Inflammatory macrophage treated with lipopolysaccharide for 1 hour (primary cell): ENCODE results near the gene HOXD12.
A peak's percentile ranks its signal among the peaks of the same experiment; 100 is the strongest.

Source experiments
- DNase-seq, 2 donors: peaks; one replicate each; pipeline ENCODE4 v3.0.0-alpha.2; 2020 to 2022

The HOXD12 gene

DNA sequence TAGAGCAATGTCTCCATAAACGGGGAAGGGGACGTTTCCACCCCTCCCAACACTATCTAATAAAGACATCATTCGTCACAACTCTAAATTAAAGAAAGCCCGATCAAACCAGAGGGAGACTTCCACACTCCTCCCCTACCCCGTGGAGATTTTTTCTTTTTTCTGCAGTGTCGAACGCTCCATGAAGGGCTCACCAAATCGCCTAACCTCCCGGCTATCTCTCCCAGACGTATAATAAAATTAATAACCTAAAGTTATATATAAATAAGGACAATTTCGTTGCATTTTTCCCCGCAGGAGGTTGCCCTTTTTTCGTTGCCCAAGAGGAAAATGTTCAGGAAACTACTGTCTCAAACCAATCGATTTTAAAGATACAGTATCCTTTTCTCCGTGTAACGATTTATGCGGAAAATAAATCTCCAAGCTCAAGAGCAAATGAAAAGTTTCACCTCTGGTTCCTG is 18.2 kb upstream of the HOXD12 start:
- no peak for DNase-seq

DNA sequence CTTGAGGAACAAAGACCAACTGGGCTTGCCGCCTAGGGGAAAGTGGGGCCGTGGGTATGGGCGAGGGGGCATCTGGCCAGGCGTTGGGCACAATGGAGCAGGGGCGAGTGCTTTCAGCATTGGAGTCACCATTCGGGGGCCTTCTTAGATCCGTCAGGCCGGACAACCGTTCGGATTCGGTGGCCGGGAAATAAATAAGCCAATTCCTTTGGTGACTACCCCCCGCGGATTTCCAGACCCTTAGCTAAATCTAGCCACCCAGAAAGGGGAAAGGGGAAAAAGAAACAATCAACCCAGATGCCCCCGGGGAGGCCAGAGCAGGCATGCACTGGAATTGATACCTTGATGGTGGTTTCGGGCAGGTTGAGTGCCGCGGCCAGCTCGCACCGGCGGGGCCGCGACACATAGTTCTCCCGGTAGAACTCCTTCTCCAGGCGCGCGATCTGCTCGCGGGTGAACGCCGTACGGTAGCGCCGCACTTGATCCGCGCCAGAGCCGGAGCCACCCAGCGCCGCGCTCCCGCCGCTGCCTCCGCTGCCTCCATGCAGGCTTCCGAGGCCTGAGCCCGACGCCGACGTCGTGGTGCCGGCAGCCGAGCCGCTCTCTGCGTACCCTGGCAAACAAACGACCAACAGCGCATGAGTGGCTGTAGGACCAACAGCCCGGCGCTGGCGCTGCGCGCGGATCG is 17.6 kb upstream of the HOXD12 start:
- no peak for DNase-seq

GRCh38 chr2:176082525-176082823 is 17.1 kb upstream of the HOXD12 start:
- no peak for DNase-seq

DNA sequence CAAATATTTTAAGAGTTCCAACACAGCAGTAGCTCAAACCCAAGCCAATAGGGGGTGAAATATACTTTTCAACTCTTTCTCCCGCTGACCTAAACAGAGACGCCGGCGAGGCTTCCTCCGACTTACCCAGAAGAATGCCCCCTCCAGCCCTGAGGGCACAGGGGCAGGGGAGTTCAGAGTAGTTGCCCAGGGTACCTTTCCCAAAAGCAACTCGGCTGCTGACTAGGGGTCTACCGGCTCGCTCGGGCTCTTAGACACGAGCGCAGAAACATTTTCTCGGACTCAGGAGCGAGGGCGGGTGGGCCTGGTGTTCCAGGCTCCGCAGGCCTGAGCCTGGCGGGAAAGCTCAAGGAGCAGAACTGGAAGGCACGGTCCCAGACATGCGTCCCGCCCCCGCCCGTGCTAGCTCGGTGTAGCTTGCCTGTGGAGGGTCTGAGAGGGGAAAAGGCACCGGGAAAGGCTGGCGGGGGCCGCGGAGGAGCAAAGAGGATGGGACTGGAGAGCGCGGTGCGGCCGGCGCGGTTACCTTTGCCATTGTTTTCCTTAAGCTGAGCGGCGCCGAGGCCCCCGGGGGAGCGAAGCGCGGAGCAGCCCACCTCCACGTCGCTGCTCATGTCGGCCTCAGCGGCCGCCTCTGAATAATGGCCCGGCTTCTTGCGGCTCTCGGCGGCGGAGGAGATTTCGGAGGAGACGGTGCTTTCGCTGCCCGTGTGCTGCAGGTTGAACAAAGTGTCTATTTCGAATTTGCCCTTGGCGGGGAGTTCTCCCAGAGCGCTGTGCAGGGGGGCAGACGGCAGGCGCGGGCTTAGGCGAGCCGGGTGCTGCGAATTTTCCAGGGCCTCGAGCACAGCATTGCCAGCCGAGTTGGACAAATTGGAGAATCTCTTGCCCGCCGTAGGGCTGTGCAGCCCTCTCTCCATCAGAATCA is 16.5 kb upstream of the HOXD12 start:
- DNase-seq, result no peak

GRCh38 chr2:176083796-176084261 is 15.8 kb upstream of the HOXD12 start, which contains the start of gene EVX2:
Gene EVX2, minus strand, starts transcription at chr2:176083962. Its CDS starts 186 bp downstream, at chr2:176083776.
- no peak for DNase-seq

GRCh38 chr2:176084611-176085119 is 14.9 kb upstream of the HOXD12 start:
- no peak for DNase-seq

DNA sequence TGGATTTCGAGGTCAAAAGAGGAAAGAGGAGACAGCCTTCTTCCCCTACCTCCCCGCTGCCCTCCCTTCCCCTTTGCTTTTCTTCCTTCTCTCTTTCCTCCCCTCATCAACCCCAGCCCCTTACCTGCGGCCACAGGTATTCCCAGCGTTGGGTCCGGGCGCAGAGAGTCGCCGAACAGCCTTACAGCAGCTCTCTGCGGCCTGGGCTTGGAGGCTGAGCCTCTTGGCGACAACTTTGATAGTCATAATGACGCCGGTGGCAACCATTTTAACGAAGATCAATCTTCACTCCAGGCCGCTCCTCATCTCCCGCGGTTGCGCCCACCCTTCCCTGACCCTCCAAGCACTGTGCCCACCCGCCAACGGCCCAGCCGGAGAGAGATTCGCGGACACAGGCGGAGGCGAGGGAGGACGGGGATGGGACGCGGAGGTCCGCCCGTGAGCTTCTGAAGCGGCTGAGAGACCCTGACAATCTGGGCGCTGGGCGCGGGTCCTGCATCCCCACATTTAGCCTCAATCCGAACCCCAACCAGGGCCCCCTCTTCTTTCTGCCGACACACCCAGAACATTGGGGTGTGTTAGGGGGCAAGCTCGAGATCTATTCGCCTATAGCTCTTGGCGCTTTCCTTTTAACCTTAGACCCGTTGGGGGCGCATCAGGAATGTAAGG is 14.3 kb upstream of the HOXD12 start:
- DNase-seq, result no peak

GRCh38 chr2:176085861-176086771 is 13.5 kb upstream of the HOXD12 start:
- DNase-seq, result no peak

DNA sequence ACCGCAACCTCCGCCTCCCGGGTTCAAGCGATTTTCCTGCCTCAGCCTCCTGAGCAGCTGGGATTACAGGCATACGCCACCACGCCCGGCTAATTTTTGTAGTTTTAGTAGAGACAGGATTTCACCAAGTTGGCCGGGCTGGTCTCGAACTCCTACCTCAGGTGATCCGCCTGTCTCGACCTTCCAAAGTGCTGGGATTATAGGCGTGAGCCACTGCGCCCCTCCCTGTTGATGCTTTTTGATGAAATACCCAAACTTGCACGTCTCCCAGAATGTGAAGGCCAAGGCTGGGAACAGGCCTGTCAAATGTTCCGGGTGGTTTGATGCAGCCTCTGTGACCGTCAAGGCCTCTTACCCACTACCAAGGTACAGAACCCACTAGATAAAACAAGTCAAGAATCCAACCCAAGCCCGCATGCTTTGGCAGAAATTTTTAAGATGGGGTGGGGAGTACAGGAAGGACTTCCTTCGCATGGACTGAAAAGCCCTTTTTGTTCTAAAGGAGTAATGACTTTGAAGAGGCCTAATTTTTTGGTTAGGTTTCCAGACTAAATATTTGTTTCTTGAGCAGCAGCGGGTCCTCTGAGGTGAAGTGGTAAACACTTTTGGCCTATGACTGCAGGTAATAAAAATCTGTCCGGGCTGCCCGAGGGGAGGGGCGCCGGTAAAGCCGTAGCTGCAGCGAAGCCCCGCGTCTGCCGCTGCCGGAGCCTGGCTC is 12.1 kb upstream of the HOXD12 start:
- DNase-seq, result no peak

DNA sequence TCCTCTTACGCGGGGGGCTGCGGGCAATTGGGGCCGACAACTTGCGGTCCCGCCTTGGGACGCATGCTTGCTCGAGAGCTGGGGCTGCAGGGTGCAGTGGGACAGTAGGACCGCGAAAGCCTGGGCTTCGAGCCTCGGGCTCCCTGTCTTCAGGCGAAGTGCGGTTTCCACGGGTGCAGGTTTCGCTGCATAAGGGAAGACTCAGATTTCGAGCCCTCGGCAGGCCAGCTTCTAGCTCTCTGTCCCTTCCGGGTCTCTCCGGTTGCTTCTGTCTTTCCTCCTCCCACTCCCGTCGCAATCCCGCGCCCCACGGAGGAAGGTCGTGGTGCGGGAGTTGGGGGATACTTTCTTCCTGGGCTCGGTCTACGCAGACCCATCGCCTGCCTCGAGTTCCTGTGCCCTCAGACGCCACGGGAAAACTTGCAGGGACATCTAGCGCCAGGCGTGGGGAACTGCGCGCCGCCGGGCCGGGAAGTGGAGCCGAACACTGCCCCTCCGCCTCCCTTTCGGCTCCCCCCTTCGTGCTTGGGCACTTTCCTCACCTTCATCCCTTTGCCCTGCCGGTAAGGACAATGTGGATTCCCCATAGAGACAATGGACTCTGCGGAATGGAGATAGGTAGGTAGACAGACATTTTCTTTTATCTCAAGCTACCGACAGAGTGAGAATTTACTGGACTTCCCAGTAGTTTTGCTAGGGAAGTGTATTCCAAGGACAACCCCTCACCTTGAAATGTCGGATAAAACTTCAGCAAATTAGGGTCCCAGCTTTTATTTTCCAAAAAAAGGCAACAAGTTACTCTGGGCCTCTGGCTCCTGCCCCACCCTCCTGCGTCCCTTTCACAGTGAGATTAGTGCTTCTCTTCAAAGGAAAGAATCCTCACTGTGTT is 11.3 kb upstream of the HOXD12 start:
- peak; percentile 24 to 50 for DNase-seq

GRCh38 chr2:176088937-176089842 is 10.4 kb upstream of the HOXD12 start:
- no peak for DNase-seq

GRCh38 chr2:176089843-176090395 is 9.7 kb upstream of the HOXD12 start:
- no peak for DNase-seq

GRCh38 chr2:176090862-176091261 is 8.7 kb upstream of the HOXD12 start:
- DNase-seq, result no peak

DNA sequence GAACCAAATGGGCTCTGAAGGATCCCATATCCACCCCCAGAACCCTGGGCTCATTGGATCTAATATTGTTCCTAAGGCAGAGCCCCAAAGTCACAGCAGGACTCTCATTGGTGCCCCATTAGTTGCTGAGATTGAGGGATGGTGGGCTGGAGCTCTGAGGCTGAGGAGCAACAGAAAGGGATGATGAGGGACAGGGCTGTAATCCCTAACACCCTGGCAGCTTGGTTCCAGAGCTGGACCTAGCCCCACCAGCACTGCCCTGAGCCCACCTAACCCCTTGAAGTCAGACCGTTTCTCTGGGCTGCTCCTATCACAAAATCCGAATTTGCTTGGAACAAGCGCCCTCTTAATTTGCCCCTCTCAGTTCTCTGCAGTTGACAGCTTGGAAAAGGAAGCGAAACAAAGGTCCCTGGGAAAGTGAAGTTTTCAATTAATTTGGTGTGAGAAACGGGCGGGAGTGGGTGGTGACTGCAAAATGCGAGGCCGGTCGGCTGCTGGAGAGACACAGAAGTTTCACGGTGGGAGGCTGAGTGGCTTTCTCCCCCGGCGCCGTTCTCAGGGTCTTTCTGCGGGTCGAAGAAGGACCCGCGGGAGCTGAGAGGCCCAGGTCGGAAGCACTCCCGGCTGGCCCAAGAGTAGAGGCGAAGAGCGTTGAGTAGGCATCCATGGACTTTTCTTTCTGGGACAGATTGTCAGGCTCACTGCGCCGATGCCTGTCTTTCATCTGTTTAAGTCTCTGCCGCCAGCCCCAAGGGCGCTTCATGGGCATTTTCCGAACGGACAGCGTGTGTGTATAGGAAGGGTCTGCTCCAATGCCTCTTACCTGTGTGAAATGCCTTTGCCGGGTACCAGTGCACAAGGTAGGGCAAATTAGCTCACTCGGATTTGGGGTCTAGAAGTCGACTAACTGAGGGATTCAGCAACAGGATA is 8.0 kb upstream of the HOXD12 start:
- DNase-seq, result no peak

DNA sequence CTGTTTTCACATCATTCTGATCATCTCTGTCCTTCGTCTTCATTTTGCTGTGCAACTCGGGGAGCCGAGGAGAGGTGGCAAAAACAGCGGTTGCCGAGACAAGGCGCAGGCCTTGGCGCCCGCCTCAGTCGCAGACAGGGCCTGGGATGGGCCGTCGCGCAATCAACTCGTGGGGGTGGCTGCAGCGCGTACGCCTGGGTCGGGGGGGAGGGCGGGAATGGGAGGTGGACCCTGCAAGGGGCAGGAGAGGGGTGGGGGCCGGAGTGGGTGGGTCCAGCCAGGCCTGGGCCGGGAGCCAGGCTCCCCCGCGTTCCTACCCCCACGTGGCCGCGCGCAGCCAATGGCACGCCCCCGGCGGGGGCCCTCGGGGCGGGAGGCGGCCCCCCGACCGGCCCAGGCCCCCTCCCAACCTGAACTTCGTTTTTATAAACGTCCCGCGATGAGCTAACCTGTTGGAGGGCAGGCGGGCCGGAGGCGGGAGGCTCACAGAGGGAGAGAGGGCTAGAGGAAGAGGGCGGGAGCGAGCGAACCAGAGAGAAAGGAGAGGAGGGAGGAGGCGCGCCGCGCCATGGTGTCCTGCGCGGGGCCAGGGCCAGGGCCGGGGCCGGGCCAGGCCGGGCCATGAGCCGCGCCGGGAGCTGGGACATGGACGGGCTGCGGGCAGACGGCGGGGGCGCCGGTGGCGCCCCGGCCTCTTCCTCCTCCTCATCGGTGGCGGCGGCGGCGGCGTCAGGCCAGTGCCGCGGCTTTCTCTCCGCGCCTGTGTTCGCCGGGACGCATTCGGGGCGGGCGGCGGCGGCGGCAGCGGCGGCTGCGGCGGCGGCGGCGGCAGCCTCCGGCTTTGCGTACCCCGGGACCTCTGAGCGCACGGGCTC is 7.1 kb upstream of the HOXD12 start, which contains the start of gene HOXD13:
HOXD13 (plus strand) TSS at position 452 of the 875 bp plus-strand sequence; CDS start at position 622, 170 bp downstream.
- DNase-seq, result no peak

- DNase-seq, result no peak
These were observed 6.3 kb upstream of the HOXD12 start for GRCh38 chr2:176093145-176093897.
